ENCODE data around the gene UNKL. TPM values are rescaled to one million over a fixed set of nuclear protein-coding genes. Genes with fewer than 3 reads are reported as not detected.

Gene UNKL
- total and polyA plus RNA-seq, 2 of the 8 experiments (the other 6 are each of a cell fraction or from before 2014, with no cell fraction given), result 25.1 to 31.8 TPM

GRCh38 chr16:1377406-1378010, 37.0 kb downstream of the UNKL start (continued):
- TF ChIP-seq GTF2F1 (IDR thresholded peaks at IDR 0.05; ENCODE audit: borderline replicate concordance, low read depth, low read length), result no peak
- no peak for TF ChIP-seq ATF2 (IDR thresholded peaks at IDR 0.05; ENCODE audit: low read length)
- TF ChIP-seq NANOG (IDR thresholded peaks at IDR 0.05; ENCODE audit: insufficient read depth, low read depth, low read length, poor library complexity, severe bottlenecking), result no peak
